NB4 (cell line): ENCODE data around the gene CNTN1.

Experiments used
- DNase-seq: peaks from one replicate; pipeline ENCODE4 v3.0.0; 2010; ENCODE audit warnings: low read depth
- H3K4me3 ChIP-seq: one replicate; pipeline ENCODE4 v1.5.1; 2011; ENCODE audit warnings: mild to moderate bottlenecking, low read depth, low read length, moderate library complexity
- CTCF ChIP-seq: IDR thresholded peaks from one replicate; pipeline ENCODE4 v1.5.1; 2012; ENCODE audit warnings: low read depth, low read length
- MAX ChIP-seq: IDR thresholded peaks from 2 replicates; pipeline ENCODE4 v1.6.1; 2011; ENCODE audit warnings: low read depth, low read length
- MYC ChIP-seq: IDR thresholded peaks from 2 replicates; pipeline ENCODE4 v1.6.1; 2011; ENCODE audit warnings: low read depth, low read length
- POLR2A ChIP-seq: IDR thresholded peaks from 2 replicates; pipeline ENCODE4 v1.6.1; 2011; ENCODE audit warnings: mild to moderate bottlenecking; ENCODE audit not compliant: insufficient read length; ENCODE audit errors: extremely low read depth

Gene CNTN1

GRCh38 chr12:40980427-40980961 lies 288.3 kb downstream of the CNTN1 start:
- no peak for DNase-seq
- TF ChIP-seq MYC, result no peak
- no peak for TF ChIP-seq POLR2A
- TF ChIP-seq CTCF, result no peak
- TF ChIP-seq MAX, result no peak
- no peak overlapping the region for H3K4me3 ChIP-seq

- TF ChIP-seq CTCF (no peak), POLR2A (no peak), MAX (no peak), MYC (no peak)
- no peak overlapping the region for H3K4me3 ChIP-seq
- DNase-seq, result no peak
Observed at GRCh38 chr12:40986001-40986400, 293.8 kb downstream of the CNTN1 start.

- no peak overlapping the region for H3K4me3 ChIP-seq
- no peak for DNase-seq
- TF ChIP-seq MAX (no peak), POLR2A (no peak), MYC (no peak), CTCF (no peak)
Observed at GRCh38 chr12:40988355-40988754, 296.1 kb downstream of the CNTN1 start.

GRCh38 chr12:40988824-40989223 lies 296.6 kb downstream of the CNTN1 start:
- no peak overlapping the region for H3K4me3 ChIP-seq
- DNase-seq, result no peak
- no peak for TF ChIP-seq POLR2A
- no peak for TF ChIP-seq MYC
- TF ChIP-seq MAX, result no peak
- no peak for TF ChIP-seq CTCF

GRCh38 chr12:40989785-40990184 lies 297.5 kb downstream of the CNTN1 start:
- TF ChIP-seq MAX (no peak), MYC (no peak), CTCF (no peak), POLR2A (no peak)
- no peak for DNase-seq
- no peak overlapping the region for H3K4me3 ChIP-seq
